ENCODE results near the gene OR4A16.

DNA sequence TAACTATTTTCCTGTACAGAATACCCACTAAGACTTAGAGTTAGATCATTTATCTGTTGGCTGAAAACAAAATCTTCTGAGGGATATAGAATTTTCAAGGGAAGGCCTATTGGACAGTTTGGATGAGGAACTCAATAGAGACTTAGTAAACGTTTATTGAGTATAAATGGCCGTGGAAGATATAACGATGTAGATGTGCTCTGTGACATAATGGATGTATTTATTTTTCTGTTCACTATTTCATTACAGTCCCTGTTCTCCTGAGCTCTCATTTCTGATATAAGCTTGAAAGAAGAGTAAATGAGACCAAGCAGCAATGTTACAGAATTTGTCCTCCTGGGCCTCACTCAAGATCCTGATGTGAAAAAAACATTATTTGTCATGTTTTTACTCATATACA lies at the start of gene OR4A16:
- TF ChIP-seq CTCF (IDR thresholded peaks at IDR 0.05) (no peak), POLR2A (IDR thresholded peaks at IDR 0.05) (no peak), POLR2AphosphoS5 (IDR thresholded peaks at IDR 0.05; ENCODE audit: insufficient read depth in 1 of 2, low read depth in 1 of 2) (no peak)

All from vagina (tissue), 2 donors.